HG02623 (cell line): ENCODE measurements around the gene SETX.

ENCODE experiments used
- ATAC-seq: cut with Tn5 transposase; IDR thresholded peaks from one replicate; pipeline ENCODE4 v1.9.1; 2021; ENCODE audit warnings: moderate library complexity; ENCODE audit not compliant: unreplicated experiment

Gene SETX

GRCh38 chr9:132224645-132225044 lies 130.1 kb downstream of the SETX start:
- no peak for ATAC-seq

- ATAC-seq = no peak
Observed at GRCh38 chr9:132221941-132222340, 132.8 kb downstream of the SETX start.

DNA sequence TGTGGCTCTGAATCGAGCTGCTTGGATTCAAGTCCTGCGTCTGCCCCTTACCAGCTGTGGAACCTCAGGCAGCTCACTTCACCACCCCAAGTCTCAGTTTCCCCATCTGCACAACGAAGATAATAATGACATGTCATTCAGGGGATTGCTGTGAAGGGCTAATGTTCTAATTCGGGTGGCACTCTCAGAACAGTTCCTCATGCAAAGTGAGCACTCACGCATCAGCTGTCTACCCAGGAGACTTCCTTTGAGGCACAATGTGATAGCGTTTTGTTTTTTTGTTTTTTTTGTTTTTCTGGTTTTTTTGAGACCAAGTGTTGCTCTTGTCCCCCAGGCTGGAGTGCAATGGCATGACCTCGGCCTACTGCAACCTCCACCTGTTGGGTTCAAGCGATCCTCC lies 136.6 kb downstream of the SETX start:
- ATAC-seq = no peak

- no peak for ATAC-seq
Observed at GRCh38 chr9:132216861-132217619, 137.7 kb downstream of the SETX start.

DNA sequence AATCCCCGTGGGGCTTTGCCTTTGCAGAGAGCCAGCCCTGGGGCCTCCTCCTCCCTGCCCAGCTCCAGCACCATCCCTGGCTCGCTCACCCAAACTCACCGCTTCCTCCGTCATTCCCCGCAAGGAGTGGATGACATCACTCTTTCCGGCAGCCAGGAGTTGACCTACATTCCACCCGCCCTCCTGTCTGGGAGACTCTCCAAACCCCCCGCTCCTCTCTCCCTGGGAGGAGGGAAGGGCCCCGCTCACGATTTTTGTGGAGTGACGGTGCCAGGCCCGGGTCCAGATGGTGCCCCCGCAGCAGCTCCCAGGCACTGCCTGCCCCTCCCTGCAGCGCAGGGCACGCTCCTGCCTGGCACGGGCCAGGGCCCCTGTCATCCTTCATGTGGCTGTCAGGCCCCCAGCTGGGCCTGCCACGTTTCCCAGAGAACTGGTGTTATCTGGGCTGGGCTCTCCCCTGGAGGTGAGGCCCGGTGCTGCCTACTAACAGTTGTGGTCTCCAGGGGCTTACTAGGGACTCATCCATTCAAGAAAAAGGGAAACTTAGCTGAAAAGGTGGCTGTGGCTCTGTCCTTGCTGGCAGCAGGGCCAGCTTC lies 140.7 kb downstream of the SETX start:
- no peak for ATAC-seq

DNA sequence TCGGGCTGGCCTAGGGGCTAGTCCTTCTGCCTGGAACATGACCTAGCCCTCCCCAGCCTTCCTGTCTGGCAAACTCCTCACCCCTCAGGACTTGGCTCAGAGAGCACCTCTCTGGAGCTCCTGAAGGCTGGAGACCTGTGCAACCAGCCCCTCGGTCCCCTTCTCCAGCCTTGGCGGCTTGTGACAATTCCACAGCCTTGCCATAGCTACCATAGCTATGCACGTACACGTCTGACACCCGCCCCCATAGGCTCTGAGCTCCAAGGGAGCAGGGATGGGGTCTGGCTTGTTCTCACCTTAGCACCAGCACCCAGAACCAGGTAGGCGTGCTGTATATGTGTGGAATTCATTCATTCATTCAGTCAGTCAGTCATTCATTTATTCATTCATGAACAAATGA lies 143.2 kb downstream of the SETX start:
- ATAC-seq = no peak
